SH-SY5Y (cell line): ENCODE data around the gene ZNF579.

Experiments used
- GATA2 ChIP-seq: IDR thresholded peaks from 2 replicates; pipeline ENCODE4 v1.6.1; 2011; ENCODE audit warnings: mild to moderate bottlenecking, low read depth, low read length
- GATA3 ChIP-seq: IDR thresholded peaks from 2 replicates; pipeline ENCODE4 v1.6.1; 2011; ENCODE audit warnings: low read depth, mild to moderate bottlenecking, low read length, moderate library complexity

- TF ChIP-seq GATA2 = no peak
- no peak for TF ChIP-seq GATA3
Observed at GRCh38 chr19:55598719-55599467, 18.2 kb upstream of the ZNF579 start.
